ENCODE measurements around the gene MIGA2. TPM values are rescaled to one million over a fixed set of nuclear protein-coding genes. Genes with fewer than 3 reads are reported as not detected.

The MIGA2 gene
- total and polyA plus RNA-seq, 2 donors (not counting 1 experiment from before 2014, with no cell fraction given), result 62.1 to 78.1 TPM

DNA sequence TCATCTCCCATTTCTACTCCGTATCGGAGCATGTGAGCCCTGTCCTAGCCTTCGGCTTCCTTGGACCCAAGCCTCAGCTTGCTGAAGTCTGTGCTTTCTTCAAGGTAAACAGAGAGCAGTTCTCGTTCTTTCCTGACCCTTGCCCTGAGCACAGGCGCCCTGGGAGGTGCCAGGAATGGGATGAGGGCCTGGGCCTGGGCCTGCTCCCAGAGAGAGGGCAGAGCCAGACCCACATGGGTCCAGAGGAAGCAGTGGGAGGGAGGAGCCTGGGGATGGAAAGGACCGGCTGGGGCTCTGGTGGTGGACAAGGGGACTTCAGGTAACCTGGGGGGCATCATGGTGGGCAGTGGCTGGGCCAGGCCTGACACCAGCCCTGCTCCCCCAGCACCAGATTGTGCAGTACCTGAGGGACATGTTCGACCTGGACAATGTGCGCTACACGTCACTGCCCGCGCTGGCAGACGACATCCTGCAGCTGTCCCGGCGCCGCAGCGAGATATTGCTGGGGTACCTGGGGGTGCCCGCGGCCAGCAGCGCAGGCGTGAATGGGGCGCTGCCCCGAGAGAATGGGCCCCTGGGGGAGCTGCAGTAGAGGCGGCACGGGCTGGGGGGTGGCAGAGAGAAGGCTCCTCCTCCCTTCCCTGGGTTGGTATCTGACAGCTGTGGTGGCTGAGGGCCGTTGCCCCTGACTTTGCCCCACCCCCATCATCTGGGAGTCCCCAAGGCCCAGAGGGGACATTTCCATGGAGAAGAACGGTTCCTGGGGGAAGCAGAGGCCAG, 33.6 kb downstream of the MIGA2 start:
- 47% methylated on average over 23 of the region's 26 CpGs for WGBS (ENCODE audit: insufficient coverage)
- H3K4me2 ChIP-seq (replicated peaks; ENCODE audit: low read depth, low read length, poor library complexity, severe bottlenecking), result peak overlapping the region; percentile 76
- ATAC-seq (ENCODE audit: low read depth), result no peak
- no peak overlapping the region for H3K9ac ChIP-seq (ENCODE audit: low read length)
- no peaks in the 10 kb centered on the region for H4K20me1 ChIP-seq (ENCODE audit: control insufficient read depth, insufficient read depth, low read length, poor library complexity, severe bottlenecking)
- Mint-ChIP-seq H3K9me3 (ENCODE audit: insufficient read depth) (no peaks in the 10 kb centered on the region), H3K4me1 (peaks cover 25% of the 10 kb centered on the region), H3K27ac (peak overlapping the region; percentile 53), H3K27me3 (no peaks in the 10 kb centered on the region), H3K4me3 (peak overlapping the region; percentile 83)
- H3K9me3 ChIP-seq (ENCODE audit: control extremely low read depth in 1 of 3, control insufficient read depth in 2 of 3, insufficient read depth in 1 of 3, low read length in 2 of 3), result no peaks in the 10 kb centered on the region
- ChIA-PET CTCF (interaction anchor here (1.7 kb wide), 1 partner anchor 11 kb away, joined by 7 read pairs; the partner anchor contains the start of gene DOLPP1), POLR2A (interaction anchor here (0.6 to 2.3 kb wide), 3 partner anchors 11 to 40 kb away, joined by 3 to 15 read pairs (median 4); partner anchors contain the start of genes DOLPP1 and MIGA2)
- H2AFZ ChIP-seq (ENCODE audit: insufficient read depth, low read depth, low read length, poor library complexity, severe bottlenecking), result peak overlapping the region; percentile 69
- H3K36me3 ChIP-seq (replicated peaks in 1 of 2; ENCODE audit: control extremely low read depth in 1 of 2, control insufficient read depth in 1 of 2, extremely low read depth in 1 of 2, insufficient read depth in 2 of 2, low read length in 1 of 2), result peaks cover 0 to 11% of the 10 kb centered on the region in 2 experiments
- peaks cover 25 to 37% of the 10 kb centered on the region in 2 donors for H3K4me1 ChIP-seq (ENCODE audit: control insufficient read depth in 2 of 2, insufficient read depth in 2 of 2, low read length in 2 of 2)
- no peaks in the 10 kb centered on the region for H3K79me2 ChIP-seq (ENCODE audit: control insufficient read depth, insufficient read depth, low read length)
- DNase-seq, result no peak
- no peak for TF ChIP-seq EZH2 (IDR thresholded peaks at IDR 0.05; ENCODE audit: borderline replicate concordance, insufficient read depth, low read depth, low read length, poor library complexity, severe bottlenecking)
- TF ChIP-seq, protein P1, sequence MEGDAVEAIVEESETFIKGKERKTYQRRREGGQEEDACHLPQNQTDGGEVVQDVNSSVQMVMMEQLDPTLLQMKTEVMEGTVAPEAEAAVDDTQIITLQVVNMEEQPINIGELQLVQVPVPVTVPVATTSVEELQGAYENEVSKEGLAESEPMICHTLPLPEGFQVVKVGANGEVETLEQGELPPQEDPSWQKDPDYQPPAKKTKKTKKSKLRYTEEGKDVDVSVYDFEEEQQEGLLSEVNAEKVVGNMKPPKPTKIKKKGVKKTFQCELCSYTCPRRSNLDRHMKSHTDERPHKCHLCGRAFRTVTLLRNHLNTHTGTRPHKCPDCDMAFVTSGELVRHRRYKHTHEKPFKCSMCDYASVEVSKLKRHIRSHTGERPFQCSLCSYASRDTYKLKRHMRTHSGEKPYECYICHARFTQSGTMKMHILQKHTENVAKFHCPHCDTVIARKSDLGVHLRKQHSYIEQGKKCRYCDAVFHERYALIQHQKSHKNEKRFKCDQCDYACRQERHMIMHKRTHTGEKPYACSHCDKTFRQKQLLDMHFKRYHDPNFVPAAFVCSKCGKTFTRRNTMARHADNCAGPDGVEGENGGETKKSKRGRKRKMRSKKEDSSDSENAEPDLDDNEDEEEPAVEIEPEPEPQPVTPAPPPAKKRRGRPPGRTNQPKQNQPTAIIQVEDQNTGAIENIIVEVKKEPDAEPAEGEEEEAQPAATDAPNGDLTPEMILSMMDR (IDR thresholded peaks at IDR 0.05), result peak; percentile 6
- no peaks in the 10 kb centered on the region for H3K27me3 ChIP-seq (replicated peaks in 1 of 4; ENCODE audit: control extremely low read depth in 1 of 4, control insufficient read depth in 3 of 4, insufficient read depth in 4 of 4, low read length in 3 of 4)
- intact Hi-C loops (cut with micrococcal nuclease), result loop anchor here (1.0 kb wide), 3 partner anchors 11 to 40 kb away; partner anchors contain the start of genes CRAT, DOLPP1 and MIGA2
- peak overlapping the region in 1 of 2 donors; percentile 12 for H3K27ac ChIP-seq (ENCODE audit: low read length in 2 of 2)
- H3K4me3 ChIP-seq (ENCODE audit: control extremely low read depth in 1 of 5, extremely low read depth in 1 of 5, insufficient read depth in 1 of 5, low read depth in 2 of 5, low read length in 4 of 5), result peak overlapping the region in 1 of 5 experiments; percentile 39

Data from B cell (primary cell).